H9 (cell line): ENCODE results near the gene CD163L1. TPM values are rescaled to one million over a fixed set of nuclear protein-coding genes. Genes with fewer than 3 reads are reported as not detected.
A peak's percentile ranks its signal among the peaks of the same experiment; 100 is the strongest.
"Not testable (repeated sequence)": the region's sequence is repeated elsewhere in the genome, so short reads cannot be mapped to it uniquely, and the experiment has no call there.

ENCODE experiments used
- DNase-seq: peaks from one replicate; pipeline ENCODE4 v3.0.0-alpha.2; 2017
- H2AFZ ChIP-seq: one replicate; pipeline ENCODE4 v1.6.1; 2013; ENCODE audit warnings: mild to moderate bottlenecking, low read length, control low read depth, moderate library complexity
- H2AK5ac ChIP-seq: 2 replicates; pipeline ENCODE4 v1.6.1; 2013; ENCODE audit warnings: low read length, control low read depth, mixed read lengths; ENCODE audit not compliant: insufficient read length
- H2BK120ac ChIP-seq: one replicate; pipeline ENCODE4 v1.6.1; 2013; ENCODE audit warnings: low read depth, mild to moderate bottlenecking, low read length, control low read depth, inconsistent platforms; ENCODE audit not compliant: poor library complexity, severe bottlenecking
- H2BK12ac ChIP-seq: 2 replicates; pipeline ENCODE4 v1.6.1; 2013; ENCODE audit warnings: low read length, control low read depth, mixed read lengths, low read depth; ENCODE audit not compliant: insufficient read length
- H2BK15ac ChIP-seq: 2 replicates; pipeline ENCODE4 v1.6.1; 2013; ENCODE audit warnings: low read depth, low read length, control low read depth
- H2BK20ac ChIP-seq: one replicate; pipeline ENCODE4 v1.6.1; 2013; ENCODE audit warnings: low read depth, mild to moderate bottlenecking, low read length, control low read depth, inconsistent platforms; ENCODE audit not compliant: poor library complexity, severe bottlenecking
- H2BK5ac ChIP-seq: 2 replicates; pipeline ENCODE4 v1.6.1; 2013; ENCODE audit warnings: low read length, control low read depth, mixed read lengths; ENCODE audit not compliant: insufficient read length
- H3K14ac ChIP-seq: 2 replicates; pipeline ENCODE4 v1.6.1; 2013; ENCODE audit warnings: low read length, control low read depth; ENCODE audit not compliant: insufficient read depth
- H3K18ac ChIP-seq: 2 replicates; pipeline ENCODE4 v1.6.1; 2013; ENCODE audit warnings: low read depth, mild to moderate bottlenecking, mixed read lengths, low read length, control low read depth; ENCODE audit not compliant: insufficient read length
- H3K23ac ChIP-seq: 2 replicates; pipeline ENCODE4 v1.6.1; 2013; ENCODE audit warnings: low read length, control low read depth, mixed read lengths, low read depth; ENCODE audit not compliant: insufficient read length
- H3K23me2 ChIP-seq: 2 replicates; pipeline ENCODE4 v1.6.1; 2013; ENCODE audit warnings: low read depth, mild to moderate bottlenecking, mixed read lengths, low read length, control low read depth; ENCODE audit not compliant: insufficient read length, poor library complexity, severe bottlenecking
- H3K27ac ChIP-seq: 2 replicates; pipeline ENCODE4 v1.5.1; 2013; ENCODE audit warnings: low read length, control low read depth, mixed read lengths, low read depth; ENCODE audit not compliant: insufficient read length
- H3K27me3 ChIP-seq: 2 replicates; pipeline ENCODE4 v1.6.1; 2013; ENCODE audit warnings: low read length, control low read depth, inconsistent platforms; ENCODE audit not compliant: insufficient read depth
- H3K4ac ChIP-seq: 2 replicates; pipeline ENCODE4 v1.6.1; 2013; ENCODE audit warnings: low read depth, mild to moderate bottlenecking, control low read depth, inconsistent platforms, low read length, moderate library complexity
- H3K4me1 ChIP-seq: 2 replicates; pipeline ENCODE4 v1.6.1; 2013; ENCODE audit warnings: low read length, control low read depth, inconsistent platforms; ENCODE audit not compliant: insufficient read depth
- H3K4me2 ChIP-seq: 2 replicates; pipeline ENCODE4 v1.6.1; 2013; ENCODE audit warnings: low read length, control low read depth, mixed read lengths; ENCODE audit not compliant: insufficient read length, insufficient read depth
- H3K56ac ChIP-seq: 2 replicates; pipeline ENCODE4 v1.6.1; 2013; ENCODE audit warnings: low read depth, mild to moderate bottlenecking, mixed read lengths, low read length, control low read depth; ENCODE audit not compliant: insufficient read length
- H3K79me1 ChIP-seq: 2 replicates; pipeline ENCODE4 v1.6.1; 2013; ENCODE audit warnings: low read depth, mild to moderate bottlenecking, moderate library complexity, low read length, control low read depth, inconsistent platforms; ENCODE audit not compliant: insufficient read depth, poor library complexity, severe bottlenecking
- H3K79me2 ChIP-seq: 2 replicates; pipeline ENCODE4 v1.6.1; 2013; ENCODE audit warnings: low read length, control low read depth, inconsistent platforms; ENCODE audit not compliant: insufficient read depth
- H3K9ac ChIP-seq: 2 replicates; pipeline ENCODE4 v1.6.1; 2013; ENCODE audit warnings: low read length, control low read depth, mixed read lengths; ENCODE audit not compliant: insufficient read length; ENCODE audit errors: extremely low read depth
- H3K9me3 ChIP-seq: one replicate; pipeline ENCODE4 v1.6.1; 2013; ENCODE audit warnings: low read depth, low read length, inconsistent platforms; ENCODE audit not compliant: control insufficient read depth
- H3T11ph ChIP-seq: one replicate; pipeline ENCODE4 v1.6.1; 2013; ENCODE audit warnings: mild to moderate bottlenecking, low read length, control low read depth, inconsistent platforms
- H4K20me1 ChIP-seq: one replicate; pipeline ENCODE4 v1.6.1; 2013; ENCODE audit not compliant: control insufficient read depth, insufficient read length, insufficient read depth
- H4K5ac ChIP-seq: 2 replicates; pipeline ENCODE4 v1.6.1; 2013; ENCODE audit warnings: low read depth, mild to moderate bottlenecking, mixed read lengths, low read length, control low read depth; ENCODE audit not compliant: insufficient read length
- H4K8ac ChIP-seq: replicated peaks from 2 replicates; pipeline ENCODE4 v1.6.1; 2013; ENCODE audit warnings: low read length, control low read depth, mixed read lengths, low read depth; ENCODE audit not compliant: insufficient read length
- H4K91ac ChIP-seq: 2 replicates; pipeline ENCODE4 v1.6.1; 2013; ENCODE audit warnings: low read depth, mild to moderate bottlenecking, moderate library complexity, mixed read lengths, low read length, control low read depth; ENCODE audit not compliant: insufficient read length
- H3K27ac Mint-ChIP-seq, 3 experiments: 2 replicates in 2 of 3; 3 replicates in 1 of 3; pipeline ENCODE4 v1.8.0; 2020 to 2021; ENCODE audit warnings: mixed read lengths in 3 of 3, mild to moderate bottlenecking in 1 of 3, moderate library complexity in 1 of 3
- H3K27me3 Mint-ChIP-seq: 2 replicates; pipeline ENCODE4 v1.8.0; 2021; ENCODE audit warnings: low read depth, mild to moderate bottlenecking, moderate library complexity, mixed read lengths
- H3K36me3 Mint-ChIP-seq, 3 experiments: 2 replicates in 2 of 3; 3 replicates in 1 of 3; pipeline ENCODE4 v1.8.0; 2020 to 2021; ENCODE audit warnings: low read depth in 3 of 3, mixed read lengths in 3 of 3; ENCODE audit not compliant: insufficient read depth in 1 of 3
- H3K4me1 Mint-ChIP-seq, 2 experiments: 2 replicates each; pipeline ENCODE4 v1.8.0; 2020; ENCODE audit warnings: mixed read lengths in 2 of 2
- H3K4me3 Mint-ChIP-seq, 2 experiments: 2 replicates in 1 of 2; 3 replicates in 1 of 2; pipeline ENCODE4 v1.8.0; 2020 to 2021; ENCODE audit warnings: mild to moderate bottlenecking in 2 of 2, mixed read lengths in 2 of 2, moderate library complexity in 1 of 2
- H3K9me3 Mint-ChIP-seq, 2 experiments: 2 replicates in 1 of 2; 3 replicates in 1 of 2; pipeline ENCODE4 v1.8.0; 2020; ENCODE audit warnings: mild to moderate bottlenecking in 2 of 2, mixed read lengths in 2 of 2, moderate library complexity in 1 of 2
- WGBS: extraction: QIAGEN DNeasy Blood & Tissue Kit; methylation state at CpG from one replicate; pipeline ENCODE4 v1.1.7; 2013; ENCODE audit warnings: missing lambda C conversion rate, low lambda C conversion rate, mixed read lengths; ENCODE audit not compliant: insufficient read length; ENCODE audit errors: extremely low coverage; 5-methylcytosine and 5-hydroxymethylcytosine counted together
- total RNA-seq: library from RNA; stranded (reverse); gene quantifications from 2 replicates; pipeline ENCODE4 v1.2.1, GENCODE V29; 2021
- TF ChIP-seq, protein P1 (sequence below): fragments of 200-600 bp; sonication (generic); conservative IDR thresholded peaks from 3 replicates; pipeline ENCODE4 v1.8.0; 2021; ENCODE audit warnings: antibody characterized with exemption, mild to moderate bottlenecking

CD163L1 gene
- total RNA-seq, 1 experiment from 2014 or later = 0.39 TPM

- H4K8ac ChIP-seq = no peak overlapping the region
- no peaks in the 10 kb centered on the region for H3K9me3 ChIP-seq
- no CpG with 5 or more reads among the region's 84 CpGs for WGBS
- no peak overlapping the region for H3K4ac ChIP-seq
- H3K79me1 ChIP-seq = no peaks in the 10 kb centered on the region
- no peaks in the 10 kb centered on the region for H3K23me2 ChIP-seq
- Mint-ChIP-seq H3K4me3 (peak overlapping the region; percentile 71), H3K4me1 (peaks cover 5% of the 10 kb centered on the region in 2 experiments; a peak in 3 of 4 replicates), H3K27ac (peak overlapping the region in 2 of 3 experiments; percentile 86 to 91; a peak in 4 of 7 replicates), H3K27me3 (peaks cover 27% of the 10 kb centered on the region), H3K9me3 (peaks cover 0 to 15% of the 10 kb centered on the region in 2 experiments; a peak in 3 of 5 replicates), H3K36me3 (peaks cover 0 to 15% (median 14%) of the 10 kb centered on the region in 3 experiments; a peak in 5 of 7 replicates)
- peak overlapping the region; percentile 24 for H3K4me2 ChIP-seq
- H3K27me3 ChIP-seq = no peaks in the 10 kb centered on the region
- H4K5ac ChIP-seq = no peak overlapping the region
- peak overlapping the region; percentile 44 for H3K14ac ChIP-seq
- no peak overlapping the region for H2BK12ac ChIP-seq
- no peak overlapping the region for H3K23ac ChIP-seq
- no peak overlapping the region for H4K91ac ChIP-seq
- H3K27ac ChIP-seq = no peak overlapping the region
- H3K18ac ChIP-seq = peak overlapping the region; percentile 75
- H2BK5ac ChIP-seq = no peak overlapping the region
- peak; percentile 94 for DNase-seq
- H2BK15ac ChIP-seq = no peak overlapping the region
- H2AK5ac ChIP-seq = no peak overlapping the region
- H3K56ac ChIP-seq = no peak overlapping the region
- TF ChIP-seq, protein P1, sequence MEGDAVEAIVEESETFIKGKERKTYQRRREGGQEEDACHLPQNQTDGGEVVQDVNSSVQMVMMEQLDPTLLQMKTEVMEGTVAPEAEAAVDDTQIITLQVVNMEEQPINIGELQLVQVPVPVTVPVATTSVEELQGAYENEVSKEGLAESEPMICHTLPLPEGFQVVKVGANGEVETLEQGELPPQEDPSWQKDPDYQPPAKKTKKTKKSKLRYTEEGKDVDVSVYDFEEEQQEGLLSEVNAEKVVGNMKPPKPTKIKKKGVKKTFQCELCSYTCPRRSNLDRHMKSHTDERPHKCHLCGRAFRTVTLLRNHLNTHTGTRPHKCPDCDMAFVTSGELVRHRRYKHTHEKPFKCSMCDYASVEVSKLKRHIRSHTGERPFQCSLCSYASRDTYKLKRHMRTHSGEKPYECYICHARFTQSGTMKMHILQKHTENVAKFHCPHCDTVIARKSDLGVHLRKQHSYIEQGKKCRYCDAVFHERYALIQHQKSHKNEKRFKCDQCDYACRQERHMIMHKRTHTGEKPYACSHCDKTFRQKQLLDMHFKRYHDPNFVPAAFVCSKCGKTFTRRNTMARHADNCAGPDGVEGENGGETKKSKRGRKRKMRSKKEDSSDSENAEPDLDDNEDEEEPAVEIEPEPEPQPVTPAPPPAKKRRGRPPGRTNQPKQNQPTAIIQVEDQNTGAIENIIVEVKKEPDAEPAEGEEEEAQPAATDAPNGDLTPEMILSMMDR = peak; percentile 45; the same call in 2 of the 3 replicates
- H4K20me1 ChIP-seq = no peaks in the 10 kb centered on the region
- no peaks in the 10 kb centered on the region for H3K79me2 ChIP-seq
- H3K9ac ChIP-seq = no peak overlapping the region
- no peaks in the 10 kb centered on the region for H3K4me1 ChIP-seq
- H2BK20ac ChIP-seq = no peak overlapping the region
- no peak overlapping the region for H2BK120ac ChIP-seq
- H2AFZ ChIP-seq = no peak overlapping the region
- H3T11ph ChIP-seq = no peak overlapping the region
Observed at GRCh38 chr12:7439579-7440505, 4.1 kb downstream of the CD163L1 start.

GRCh38 chr12:7438291-7438995, 5.5 kb downstream of the CD163L1 start:
- not testable (repeated sequence) for H3K14ac ChIP-seq, H3K4me1 ChIP-seq, H4K20me1 ChIP-seq, H3K23ac ChIP-seq, H3T11ph ChIP-seq, H3K27ac Mint-ChIP-seq, H2BK12ac ChIP-seq, H3K56ac ChIP-seq, H4K8ac ChIP-seq, H3K4me3 Mint-ChIP-seq, H3K27ac ChIP-seq, H3K4me1 Mint-ChIP-seq, H3K4ac ChIP-seq, H4K5ac ChIP-seq, H3K79me2 ChIP-seq, H2BK5ac ChIP-seq, H3K9me3 ChIP-seq, H3K27me3 ChIP-seq, H3K18ac ChIP-seq, H2AK5ac ChIP-seq, H3K79me1 ChIP-seq, H2AFZ ChIP-seq, H3K4me2 ChIP-seq, H2BK20ac ChIP-seq, H3K23me2 ChIP-seq, H2BK15ac ChIP-seq, DNase-seq, H3K9ac ChIP-seq, H2BK120ac ChIP-seq, H4K91ac ChIP-seq
- H3K36me3 Mint-ChIP-seq = peaks cover 0 to 15% (median 14%) of the 10 kb centered on the region in 3 experiments; a peak in 5 of 7 replicates
- WGBS = no CpG with 5 or more reads among the region's 8 CpGs
- H3K9me3 Mint-ChIP-seq = peaks cover 0 to 15% of the 10 kb centered on the region in 2 experiments; a peak in 3 of 5 replicates
- peaks cover 27% of the 10 kb centered on the region for H3K27me3 Mint-ChIP-seq
